Neural crest cell (in vitro differentiated cells): ENCODE results near the gene FOXG1. TPM values are rescaled to one million over a fixed set of nuclear protein-coding genes. Genes with fewer than 3 reads are reported as not detected.

Experiments
- DNase-seq: peaks from one replicate; pipeline ENCODE4 v3.0.0; 2021; ENCODE audit warnings: low read depth, mixed read lengths, low spot score
- H3K27ac Mint-ChIP-seq: one replicate; pipeline ENCODE4 v1.8.0; 2021; ENCODE audit warnings: mild to moderate bottlenecking, mixed read lengths; ENCODE audit not compliant: unreplicated experiment
- H3K27me3 Mint-ChIP-seq: 2 replicates; pipeline ENCODE4 v1.8.0; 2021; ENCODE audit warnings: low read depth, mild to moderate bottlenecking, mixed read lengths
- H3K36me3 Mint-ChIP-seq: 2 replicates; pipeline ENCODE4 v1.8.0; 2021; ENCODE audit warnings: low read depth, mild to moderate bottlenecking, mixed read lengths
- H3K4me1 Mint-ChIP-seq: 2 replicates; pipeline ENCODE4 v1.8.0; 2021; ENCODE audit warnings: mixed read lengths
- H3K4me3 Mint-ChIP-seq: one replicate; pipeline ENCODE4 v1.8.0; 2021; ENCODE audit warnings: mild to moderate bottlenecking, mixed read lengths
- H3K9me3 Mint-ChIP-seq: 2 replicates; pipeline ENCODE4 v1.8.0; 2021; ENCODE audit warnings: mixed read lengths
- long read RNA-seq: library from polyadenylated mRNA; unstranded; transcript quantifications from one replicate; pipeline ENCODE4 v2.0.0, GENCODE V29; 2020
- total RNA-seq: library from RNA; stranded (reverse); gene quantifications from 2 replicates; pipeline ENCODE4 v1.2.1, GENCODE V29; 2021
- TF ChIP-seq, protein P1 (sequence below): fragments of 200-600 bp; sonication (generic); conservative IDR thresholded peaks from 2 replicates; pipeline ENCODE4 v1.5.0; 2021; ENCODE audit warnings: antibody characterized with exemption, mild to moderate bottlenecking

FOXG1 gene
- 0.07 TPM in 1 of 2 replicates, not detected in the other for total RNA-seq
- long read RNA-seq = 0 reads

DNA sequence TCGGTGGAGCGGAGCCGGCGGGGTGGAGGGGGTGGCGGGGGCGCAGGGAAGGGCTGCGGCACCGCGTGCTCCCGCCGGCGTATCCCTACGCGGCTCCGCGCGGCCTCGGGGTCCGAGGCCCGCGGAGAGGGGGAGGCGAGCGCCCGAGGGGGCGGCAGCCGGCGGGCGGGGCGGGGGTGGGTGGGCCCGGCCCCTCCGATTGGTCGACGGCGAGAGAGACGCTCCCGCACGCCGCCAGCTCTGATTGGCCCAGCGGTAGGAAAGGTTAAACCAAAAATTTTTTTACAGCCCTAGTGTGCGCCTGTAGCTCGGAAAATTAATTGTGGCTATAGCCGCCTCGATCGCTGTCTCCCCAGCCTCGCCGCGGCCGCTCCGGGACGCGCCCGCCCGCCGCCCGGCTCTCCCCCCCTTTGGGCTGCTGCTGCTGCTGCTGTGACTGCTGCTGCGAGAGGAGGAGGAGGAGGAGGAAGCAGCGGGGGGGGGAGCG, at the start of gene FOXG1:
Gene FOXG1, plus strand, starts transcription at position 319 of the 487 bp plus-strand sequence. CDS start 493 bp downstream, outside the sequence.
- H3K36me3 Mint-ChIP-seq = peaks cover 7% of the 10 kb centered on the region
- TF ChIP-seq, protein P1, sequence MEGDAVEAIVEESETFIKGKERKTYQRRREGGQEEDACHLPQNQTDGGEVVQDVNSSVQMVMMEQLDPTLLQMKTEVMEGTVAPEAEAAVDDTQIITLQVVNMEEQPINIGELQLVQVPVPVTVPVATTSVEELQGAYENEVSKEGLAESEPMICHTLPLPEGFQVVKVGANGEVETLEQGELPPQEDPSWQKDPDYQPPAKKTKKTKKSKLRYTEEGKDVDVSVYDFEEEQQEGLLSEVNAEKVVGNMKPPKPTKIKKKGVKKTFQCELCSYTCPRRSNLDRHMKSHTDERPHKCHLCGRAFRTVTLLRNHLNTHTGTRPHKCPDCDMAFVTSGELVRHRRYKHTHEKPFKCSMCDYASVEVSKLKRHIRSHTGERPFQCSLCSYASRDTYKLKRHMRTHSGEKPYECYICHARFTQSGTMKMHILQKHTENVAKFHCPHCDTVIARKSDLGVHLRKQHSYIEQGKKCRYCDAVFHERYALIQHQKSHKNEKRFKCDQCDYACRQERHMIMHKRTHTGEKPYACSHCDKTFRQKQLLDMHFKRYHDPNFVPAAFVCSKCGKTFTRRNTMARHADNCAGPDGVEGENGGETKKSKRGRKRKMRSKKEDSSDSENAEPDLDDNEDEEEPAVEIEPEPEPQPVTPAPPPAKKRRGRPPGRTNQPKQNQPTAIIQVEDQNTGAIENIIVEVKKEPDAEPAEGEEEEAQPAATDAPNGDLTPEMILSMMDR = no peak
- peak within 1 kb of the TSS; percentile 90 for H3K4me3 Mint-ChIP-seq
- no peak within 1 kb of the TSS for H3K27ac Mint-ChIP-seq
- peaks cover 97% of the 10 kb centered on the region for H3K27me3 Mint-ChIP-seq
- peaks cover 3% of the 10 kb centered on the region for H3K9me3 Mint-ChIP-seq
- H3K4me1 Mint-ChIP-seq = peaks cover 10% of the 10 kb centered on the region
- no peak for DNase-seq

DNA sequence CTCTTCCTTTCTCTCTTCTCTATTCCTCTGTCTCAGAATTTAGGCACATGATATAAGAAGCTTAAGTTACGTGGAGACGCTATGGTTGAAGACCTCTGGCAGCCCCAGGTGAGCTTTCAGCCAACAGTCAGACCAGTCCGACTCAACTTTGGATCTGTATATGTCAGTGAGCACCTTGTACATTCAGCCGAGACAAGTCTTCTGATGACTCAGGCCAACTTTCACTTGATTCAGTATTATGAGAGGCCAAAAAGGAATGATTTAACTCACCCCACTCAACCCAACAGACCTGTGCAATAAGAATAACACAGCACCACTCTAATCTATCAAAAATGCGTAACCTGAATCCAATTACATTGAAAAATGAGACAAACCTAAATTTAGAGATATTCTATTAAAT, 47.5 kb upstream of the FOXG1 start:
- Mint-ChIP-seq H3K27me3 (peaks cover 30% of the 10 kb centered on the region), H3K4me3 (no peak overlapping the region), H3K9me3 (peaks cover 3% of the 10 kb centered on the region), H3K4me1 (no peaks in the 10 kb centered on the region), H3K36me3 (no peaks in the 10 kb centered on the region), H3K27ac (no peak overlapping the region)
- DNase-seq = no peak
- TF ChIP-seq, protein P1 = no peak

DNA sequence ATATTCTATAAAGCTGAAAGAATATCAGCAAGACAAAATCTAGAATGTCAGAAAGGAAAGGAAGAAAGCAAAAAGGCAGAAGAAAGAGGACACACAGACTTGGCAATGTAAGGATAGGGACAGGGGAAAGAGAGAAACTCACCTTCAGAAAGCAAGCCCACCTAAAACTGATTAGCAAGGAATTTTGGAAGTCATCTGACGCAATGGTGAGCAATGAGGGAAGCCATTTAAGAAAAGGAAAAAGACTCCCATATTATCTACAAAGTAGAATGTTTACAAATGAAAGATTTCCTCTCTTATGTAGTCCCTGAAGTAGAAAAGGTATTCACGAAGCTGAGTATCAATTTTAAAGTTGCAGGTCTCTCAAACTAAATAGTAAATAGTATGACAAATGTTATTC, 35.2 kb upstream of the FOXG1 start:
- Mint-ChIP-seq H3K36me3 (no peaks in the 10 kb centered on the region), H3K9me3 (no peaks in the 10 kb centered on the region), H3K4me1 (no peaks in the 10 kb centered on the region), H3K27me3 (peaks cover 17% of the 10 kb centered on the region), H3K27ac (no peak overlapping the region), H3K4me3 (no peak overlapping the region)
- DNase-seq = no peak
- TF ChIP-seq, protein P1 = no peak

DNA sequence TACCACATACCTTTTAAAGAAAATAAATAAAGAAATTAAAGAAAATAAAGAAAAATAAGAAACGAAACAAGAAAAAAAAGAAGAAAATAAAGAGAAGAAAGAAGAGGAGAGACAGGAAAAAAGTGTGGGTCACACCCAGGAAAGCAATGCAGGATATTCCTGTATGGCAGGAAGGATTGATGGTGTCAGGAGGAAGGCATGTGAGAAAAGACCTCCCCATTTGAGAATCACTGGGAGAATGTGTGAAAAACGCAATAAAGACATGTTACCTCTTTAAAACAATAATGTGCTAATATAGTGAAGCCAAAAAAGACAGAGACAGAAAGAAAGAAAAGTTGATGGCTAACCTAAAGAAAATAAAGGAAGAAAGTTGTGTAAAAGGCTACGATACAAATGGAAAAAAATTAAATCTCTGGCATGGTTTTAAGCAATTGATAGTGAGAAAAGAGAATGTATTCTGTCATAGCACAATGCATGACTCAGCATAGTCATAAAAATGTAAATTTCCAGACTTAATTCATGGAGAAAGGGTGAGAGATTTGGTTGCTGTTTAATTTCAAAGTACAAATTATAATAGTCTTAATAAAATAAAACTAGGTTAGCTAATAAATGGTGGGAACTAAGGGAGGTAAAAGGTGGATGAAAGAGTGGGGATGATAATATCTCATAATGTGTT, 24.3 kb upstream of the FOXG1 start:
- Mint-ChIP-seq H3K4me3 (no peak overlapping the region), H3K27me3 (peaks cover 47% of the 10 kb centered on the region), H3K9me3 (peaks cover 4% of the 10 kb centered on the region), H3K27ac (no peak overlapping the region), H3K4me1 (no peaks in the 10 kb centered on the region), H3K36me3 (no peaks in the 10 kb centered on the region)
- TF ChIP-seq, protein P1 = no peak
- DNase-seq = no peak

DNA sequence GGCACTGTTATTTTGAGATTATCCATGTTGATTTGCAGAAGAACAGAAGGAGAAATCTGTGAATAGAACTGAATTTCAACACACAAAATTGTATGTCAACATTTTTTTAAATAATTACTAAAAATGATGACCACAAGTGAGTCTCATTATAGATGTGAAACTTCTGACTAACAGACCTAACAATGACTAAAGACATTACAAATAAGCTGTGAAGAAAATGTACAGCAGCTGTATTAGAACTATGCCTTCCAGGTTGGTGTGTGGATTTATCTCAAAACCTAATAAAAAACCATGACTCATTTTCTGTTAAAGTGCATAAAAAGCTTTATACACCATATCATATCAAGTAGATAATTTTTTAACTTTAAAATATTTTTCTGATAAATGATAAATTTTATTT, 22.5 kb upstream of the FOXG1 start:
- Mint-ChIP-seq H3K27me3 (peaks cover 42% of the 10 kb centered on the region), H3K4me1 (no peaks in the 10 kb centered on the region), H3K36me3 (no peaks in the 10 kb centered on the region), H3K27ac (no peak overlapping the region), H3K4me3 (no peak overlapping the region), H3K9me3 (peaks cover 4% of the 10 kb centered on the region)
- TF ChIP-seq, protein P1 = no peak
- DNase-seq = no peak
